IMR-90 (cell line): ENCODE data around the gene TLK2. TPM values are rescaled to one million over a fixed set of nuclear protein-coding genes. Genes with fewer than 3 reads are reported as not detected.

Experiments
- ATAC-seq: fragments of 200-7000 bp; cut with Tn5 transposase; 2 replicates; pipeline ENCODE4 v1.9.1; 2020; ENCODE audit warnings: low read depth, mild to moderate bottlenecking, moderate library complexity
- BruUV-seq: library from RNA; stranded (reverse); fragments of 400-500 nt; replicated peaks from 2 replicates; lab custom pipeline; 2021; lab: Mats Ljungman, UMichigan
- CTCF ChIA-PET: fragments of 300-600 bp; formaldehyde crosslinking; extraction: SDS; loops from one replicate; lab custom pipeline; 2021; ENCODE audit warnings: antibody characterized with exemption; lab: Yijun Ruan, JAX
- POLR2A ChIA-PET: fragments of 300-600 bp; sonication (Branson Sonifier 250); formaldehyde crosslinking; loops from one replicate; lab custom pipeline; 2022; ENCODE audit warnings: antibody characterized with exemption; ENCODE audit not compliant: unreplicated experiment; lab: Charles Lee
- DNase-seq: peaks from one replicate; pipeline ENCODE4 v3.0.0; 2013
- H2AFZ ChIP-seq: replicated peaks from 2 replicates; pipeline ENCODE3; 2013; ENCODE audit warnings: low read length, mild to moderate bottlenecking; ENCODE audit not compliant: poor library complexity
- H2AK5ac ChIP-seq: 2 replicates; pipeline ENCODE4 v1.6.1; 2013; ENCODE audit warnings: low read depth, low read length, inconsistent platforms
- H2AK9ac ChIP-seq: replicated peaks from 2 replicates; pipeline ENCODE3; 2013; ENCODE audit warnings: mild to moderate bottlenecking, low read depth, low read length, moderate library complexity; ENCODE audit not compliant: poor library complexity
- H2BK120ac ChIP-seq: 2 replicates; pipeline ENCODE4 v1.6.1; 2013; ENCODE audit warnings: low read depth, low read length, inconsistent platforms
- H2BK15ac ChIP-seq: 3 replicates; pipeline ENCODE4 v1.6.1; 2013; ENCODE audit warnings: low read depth, low read length, inconsistent platforms
- H2BK20ac ChIP-seq: 2 replicates; pipeline ENCODE4 v1.6.1; 2013; ENCODE audit warnings: low read depth, mild to moderate bottlenecking, inconsistent platforms, low read length, moderate library complexity
- H2BK5ac ChIP-seq: 2 replicates; pipeline ENCODE4 v1.6.1; 2013; ENCODE audit warnings: mild to moderate bottlenecking, low read depth, low read length, inconsistent platforms; ENCODE audit not compliant: poor library complexity, severe bottlenecking
- H3K14ac ChIP-seq: replicated peaks from 2 replicates; pipeline ENCODE4 v1.6.1; 2013; ENCODE audit warnings: low read depth, low read length, inconsistent platforms
- H3K18ac ChIP-seq: 2 replicates; pipeline ENCODE4 v1.6.1; 2013; ENCODE audit warnings: low read depth, low read length, control low read depth
- H3K23ac ChIP-seq: 2 replicates; pipeline ENCODE4 v1.6.1; 2013; ENCODE audit warnings: low read depth, low read length, inconsistent platforms
- H3K27ac ChIP-seq: 2 replicates; pipeline ENCODE4 v1.5.1; 2013; ENCODE audit warnings: mild to moderate bottlenecking, control low read depth, low read length; ENCODE audit not compliant: insufficient read depth
- H3K27me3 ChIP-seq: 2 replicates; pipeline ENCODE4 v1.6.1; 2013; ENCODE audit warnings: low read length; ENCODE audit not compliant: control insufficient read depth, insufficient read depth
- H3K36me3 ChIP-seq: 2 replicates; pipeline ENCODE4 v1.6.1; 2013; ENCODE audit warnings: low read length, mixed read lengths; ENCODE audit not compliant: control insufficient read depth, insufficient read depth
- H3K4ac ChIP-seq: 2 replicates; pipeline ENCODE4 v1.6.1; 2013; ENCODE audit warnings: low read depth, low read length, inconsistent platforms
- H3K4me1 ChIP-seq: 2 replicates; pipeline ENCODE4 v1.6.1; 2013; ENCODE audit warnings: low read length, mixed read lengths; ENCODE audit not compliant: control insufficient read depth, insufficient read depth
- H3K4me2 ChIP-seq: 2 replicates; pipeline ENCODE4 v1.6.1; 2013; ENCODE audit warnings: low read depth, mild to moderate bottlenecking, control low read depth, low read length, moderate library complexity
- H3K4me3 ChIP-seq: 2 replicates; pipeline ENCODE4 v1.5.1; 2013; ENCODE audit warnings: low read depth, mild to moderate bottlenecking, control low read depth, low read length, moderate library complexity; ENCODE audit not compliant: insufficient read depth
- H3K56ac ChIP-seq: 2 replicates; pipeline ENCODE4 v1.6.1; 2013; ENCODE audit warnings: low read length, inconsistent platforms; ENCODE audit not compliant: insufficient read depth; ENCODE audit errors: extremely low read depth
- H3K79me1 ChIP-seq, 2 experiments: 2 replicates each; pipeline ENCODE4 v1.6.1; 2013; ENCODE audit warnings: low read length in 2 of 2, inconsistent platforms in 1 of 2, low read depth in 1 of 2
- H3K9ac ChIP-seq: 2 replicates; pipeline ENCODE4 v1.6.1; 2013; ENCODE audit warnings: low read depth, low read length, control low read depth
- H3K9me1 ChIP-seq: 2 replicates; pipeline ENCODE4 v1.6.1; 2013; ENCODE audit warnings: low read length, inconsistent platforms; ENCODE audit not compliant: insufficient read depth
- H3K9me3 ChIP-seq: 2 replicates; pipeline ENCODE4 v1.6.1; 2013; ENCODE audit warnings: low read length; ENCODE audit not compliant: control insufficient read depth, insufficient read depth
- H4K20me1 ChIP-seq: 2 replicates; pipeline ENCODE4 v1.6.1; 2013; ENCODE audit warnings: low read length, inconsistent platforms; ENCODE audit not compliant: insufficient read depth
- H4K5ac ChIP-seq: 2 replicates; pipeline ENCODE4 v1.6.1; 2013; ENCODE audit warnings: mild to moderate bottlenecking, low read depth, low read length, control low read depth
- H4K8ac ChIP-seq, 2 experiments: 2 replicates each; pipeline ENCODE4 v1.6.1; 2013; ENCODE audit warnings: low read depth in 2 of 2, low read length in 2 of 2, control low read depth in 1 of 2, inconsistent platforms in 1 of 2
- H4K91ac ChIP-seq: 2 replicates; pipeline ENCODE4 v1.6.1; 2013; ENCODE audit warnings: low read depth, low read length, inconsistent platforms; ENCODE audit not compliant: insufficient read depth
- POLR2A ChIP-seq: IDR thresholded peaks from 2 replicates; pipeline ENCODE4 v1.6.1; 2012; ENCODE audit warnings: mild to moderate bottlenecking, low read depth, low read length
- RAD21 ChIP-seq: IDR thresholded peaks from 2 replicates; pipeline ENCODE4 v1.6.1; 2012; ENCODE audit warnings: low read length, improper control_type of control experiment
- RCOR1 ChIP-seq: IDR thresholded peaks from 2 replicates; pipeline ENCODE4 v1.6.1; 2012; ENCODE audit warnings: mild to moderate bottlenecking, low read length, improper control_type of control experiment; ENCODE audit not compliant: insufficient replicate concordance
- WGBS, 2 experiments: methylation state at CpG; one replicate each; pipeline versions ENCODE4 v1.1.5 to v1.1.7; 2013; ENCODE audit warnings: missing lambda C conversion rate in 2 of 2; ENCODE audit not compliant: insufficient read length in 1 of 2; ENCODE audit errors: extremely low coverage in 2 of 2; 5-methylcytosine and 5-hydroxymethylcytosine counted together
- dilution Hi-C: fragments of 300-500 bp; cut with HindIII; formaldehyde crosslinking; loops from one replicate; pipeline ENCODE4 v1.14.3; 2018; ENCODE audit warnings: low sequenced_read_pairs; ENCODE audit not compliant: unreplicated experiment
- in situ Hi-C: fragments of 300-500 bp; cut with MboI; formaldehyde crosslinking; loops from 3 replicates; pipeline ENCODE4 v1.14.3; 2019; ENCODE audit warnings: low sequenced_read_pairs, inconsistent platforms, mixed read lengths
- intact Hi-C: fragments of 100-400 bp; cut with micrococcal nuclease; formaldehyde crosslinking; loops from 2 replicates; pipeline ENCODE4 v1.10.0; 2022
- polyA plus RNA-seq, 3 experiments: library from polyadenylated mRNA; depleted of rRNA; stranded (reverse); fragments of >200 nt; gene quantifications; 2 replicates each; pipeline ENCODE4 v1.2.3, GENCODE V29; 2012; ENCODE audit warnings: low replicate concordance in 1 of 3
- total RNA-seq: library from RNA; depleted of rRNA; stranded (reverse); fragments of >200 nt; gene quantifications from 2 replicates; pipeline ENCODE4 v1.2.3, GENCODE V29; 2012

Gene TLK2
- total and polyA plus RNA-seq, 2 of the 4 experiments (the other 2 are of a cell fraction), result 35.7 to 39.4 TPM

GRCh38 chr17:62655656-62656055 is 177.0 kb downstream of the TLK2 start:
- no peaks in the 10 kb centered on the region; the same call in 1 of the 2 replicates for H3K9me3 ChIP-seq
- H3K27ac ChIP-seq, result no peak overlapping the region
- H3K36me3 ChIP-seq, result peaks cover 18% of the 10 kb centered on the region
- peaks cover 54% of the 10 kb centered on the region for H4K20me1 ChIP-seq
- H3K4me1 ChIP-seq, result peaks cover 23% of the 10 kb centered on the region
- H3K79me1 ChIP-seq, result peaks cover 37 to 96% of the 10 kb centered on the region in 2 experiments
- no peak overlapping the region for H2BK120ac ChIP-seq
- H2BK5ac ChIP-seq, result no peak overlapping the region
- no peak overlapping the region for H2BK15ac ChIP-seq
- no peak overlapping the region for H2AFZ ChIP-seq
- H3K27me3 ChIP-seq, result no peaks in the 10 kb centered on the region
- no peak overlapping the region for H2AK5ac ChIP-seq
- no peak overlapping the region for H3K18ac ChIP-seq
- peaks cover 30% of the 10 kb centered on the region for H3K9me1 ChIP-seq
- TF ChIP-seq RCOR1 (no peak), RAD21 (no peak), POLR2A (no peak)
- H4K91ac ChIP-seq, result no peak overlapping the region
- no TSS peak for BruUV-seq
- no peak overlapping the region for H3K4me3 ChIP-seq
- ATAC-seq, result no peak
- 70% methylated on average over 2 of the region's 6 CpGs; no CpG with 5 or more reads in 1 of the 2 experiments for WGBS, 2 experiments
- dilution Hi-C loops, result no loop called here
- in situ Hi-C loops, result no loop called here
- H3K4me2 ChIP-seq, result no peak overlapping the region
- H4K8ac ChIP-seq, result no peak overlapping the region
- ChIA-PET POLR2A (no interaction called here), CTCF (no interaction called here)
- DNase-seq, result no peak
- no peak overlapping the region for H3K9ac ChIP-seq
- peak overlapping the region; percentile 84 for H2AK9ac ChIP-seq
- no peak overlapping the region for H4K5ac ChIP-seq
- intact Hi-C loops, result loop anchor here (10.0 kb wide), 1 partner anchor 101 kb away; no protein-coding TSS in a partner anchor
- H3K14ac ChIP-seq, result no peak overlapping the region
- no peak overlapping the region for H2BK20ac ChIP-seq
- H3K23ac ChIP-seq, result no peak overlapping the region
- H3K4ac ChIP-seq, result no peak overlapping the region
- no peak overlapping the region for H3K56ac ChIP-seq
